Middle frontal gyrus (tissue), 1 donor: ENCODE results near the gene PRB3.

Experiments used
- DNase-seq: peaks from one replicate; pipeline ENCODE4 v3.0.0-alpha.2; 2015; ENCODE audit warnings: low spot score; ENCODE audit errors: extremely low spot score

The PRB3 gene

DNA sequence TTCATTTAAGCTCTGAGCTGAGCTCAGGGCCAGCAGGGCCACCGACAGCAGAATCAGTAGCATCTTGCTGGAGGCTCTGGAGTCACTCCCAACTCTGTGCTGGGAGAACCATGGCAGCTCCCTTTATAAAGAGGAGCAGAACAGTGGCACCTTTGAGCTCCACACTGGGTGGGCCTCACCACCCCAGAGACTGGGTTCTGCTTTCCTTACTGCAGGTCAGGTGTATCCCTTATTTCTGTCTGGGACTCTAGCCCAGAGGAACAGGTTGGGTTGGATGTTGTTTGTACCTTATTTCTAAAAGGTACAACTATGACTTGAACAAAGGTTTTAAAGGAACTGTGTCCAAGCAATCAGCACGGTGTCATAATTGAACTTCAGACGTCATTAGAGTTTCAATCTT lies at the start of gene PRB3:
Gene PRB3 (minus strand): TSS at position 101 of the 400 bp plus-strand sequence. CDS start 38 bp downstream, at position 63.
- no peak for DNase-seq

GRCh38 chr12:11310336-11310735 lies 40.8 kb upstream of the PRB3 start, which contains the start of gene PRB4:
PRB4 (minus strand) TSS chr12:11310436; CDS start chr12:11310398, 38 bp downstream.
- no peak for DNase-seq

- DNase-seq: no peak
Measured at GRCh38 chr12:11307143-11307542, 37.6 kb upstream of the PRB3 start.

DNA sequence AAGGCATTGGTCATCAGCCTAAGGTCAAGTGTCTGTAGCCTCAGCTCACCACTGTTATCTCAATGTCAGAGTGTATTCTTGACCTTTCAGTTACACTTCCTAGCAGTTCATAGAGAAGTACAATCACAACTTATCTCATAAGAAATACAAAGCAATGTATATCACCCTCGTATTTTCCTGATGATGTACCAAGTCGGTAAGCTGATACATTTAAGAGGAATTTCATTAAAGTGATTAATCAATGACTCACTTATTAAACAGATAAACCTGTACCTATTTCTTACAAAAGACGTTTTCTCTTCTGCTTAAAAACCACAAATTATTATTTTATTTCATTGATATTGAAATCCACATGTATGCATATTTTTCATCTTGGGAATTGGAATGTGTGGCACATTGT lies 3.9 kb upstream of the PRB3 start:
- DNase-seq: no peak

DNA sequence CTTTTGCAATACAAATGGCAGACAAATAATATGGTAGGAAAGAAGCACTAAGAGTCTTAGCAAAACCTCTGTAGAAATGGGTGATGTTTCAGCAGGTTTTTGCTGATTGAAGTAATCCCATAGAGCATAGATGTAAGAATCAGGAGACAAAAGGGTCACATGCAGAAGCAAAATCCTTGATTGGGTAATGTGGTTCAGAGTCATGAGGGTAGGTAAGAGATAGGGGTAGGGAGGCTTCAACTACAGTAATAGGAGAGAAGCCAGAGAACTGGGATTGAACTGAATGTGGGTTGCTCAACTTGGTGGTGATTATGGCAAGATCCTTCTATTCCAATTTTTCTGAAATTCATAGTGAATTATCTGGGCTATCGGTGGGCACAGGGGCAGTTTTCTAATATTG lies 5.0 kb downstream of the PRB3 start:
- DNase-seq: no peak

DNA sequence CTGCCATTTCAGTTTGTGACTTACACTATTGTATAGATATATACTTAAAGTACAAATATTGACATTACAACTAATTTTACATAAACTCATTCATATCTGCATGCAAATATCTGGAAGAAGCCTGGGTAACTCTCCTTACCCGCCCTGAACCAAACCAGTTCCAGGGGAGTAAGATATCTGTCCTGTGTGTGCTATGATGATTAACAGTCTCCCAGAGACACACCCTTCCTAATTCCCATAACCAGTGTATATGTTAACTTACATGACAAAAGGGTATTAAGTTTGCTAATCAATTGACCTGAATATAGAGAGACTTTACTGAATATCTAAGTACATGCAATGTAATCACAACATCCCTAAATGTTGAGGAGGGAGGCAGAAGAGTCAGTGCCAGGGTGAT lies 23.0 kb downstream of the PRB3 start:
- DNase-seq: no peak

DNA sequence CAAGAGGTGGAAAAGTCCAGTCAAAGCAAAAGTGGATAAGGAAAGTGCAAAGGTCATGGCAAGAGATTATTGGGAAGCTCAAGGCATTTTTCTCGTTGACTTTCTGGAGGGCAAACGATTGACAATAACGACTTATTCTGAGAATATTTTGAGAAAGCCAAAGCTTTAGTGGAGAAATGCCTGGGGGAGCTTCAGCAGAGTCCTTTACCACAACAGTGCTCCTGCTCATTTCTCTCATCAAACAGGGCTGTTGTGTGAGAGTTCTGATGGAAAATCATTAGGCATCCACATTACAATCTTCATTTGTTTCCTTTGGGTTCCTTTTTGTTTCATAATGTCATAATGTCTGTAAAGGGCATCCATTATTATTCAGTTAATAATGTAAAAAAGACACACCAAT lies 26.9 kb downstream of the PRB3 start:
- DNase-seq: no peak

DNA sequence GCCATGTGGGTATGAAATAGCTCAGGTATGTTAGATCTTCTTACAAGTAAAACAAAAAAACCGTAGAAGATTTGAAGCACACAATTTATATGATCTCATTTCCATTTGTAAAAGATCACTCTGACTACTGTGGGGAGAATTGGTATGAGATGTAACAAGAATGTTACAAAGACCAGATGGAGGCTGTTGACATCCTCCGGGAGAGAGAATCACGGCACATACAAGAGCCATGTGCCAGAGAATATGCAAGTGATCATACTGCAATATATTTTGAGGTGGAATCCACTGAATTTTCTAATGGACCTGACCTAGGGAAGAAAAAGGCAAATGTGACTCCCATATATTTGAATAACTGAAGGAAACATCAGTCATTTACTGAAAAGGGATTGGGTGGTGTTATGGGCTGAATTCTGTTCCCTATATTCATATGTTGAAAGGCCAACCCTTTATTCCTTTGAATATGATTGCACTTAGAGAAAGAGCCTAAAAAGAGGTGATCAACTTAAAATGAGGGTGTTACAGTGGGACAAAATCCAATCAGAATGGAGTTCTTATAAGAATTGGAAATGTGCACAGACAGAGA lies 29.1 kb downstream of the PRB3 start:
- DNase-seq: no peak

DNA sequence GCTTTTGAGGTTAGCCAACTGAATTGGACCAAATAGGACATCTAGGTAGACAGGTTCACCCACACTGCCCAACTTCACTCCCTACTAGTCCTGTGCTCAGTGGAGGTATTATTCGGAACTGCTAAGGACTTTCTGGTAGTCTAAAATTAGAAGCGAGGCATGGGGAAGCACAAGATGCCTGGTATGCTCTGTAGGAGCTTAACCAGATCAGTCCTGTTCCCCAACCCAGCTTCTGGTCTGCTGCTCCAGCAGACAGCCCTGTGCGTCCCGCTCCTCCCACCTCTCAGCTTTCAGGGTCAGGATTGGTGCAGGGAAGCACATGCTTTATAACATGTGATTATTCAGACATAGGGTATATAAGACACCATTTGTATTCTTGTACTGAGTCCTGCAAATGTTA lies 31.2 kb downstream of the PRB3 start:
- DNase-seq: no peak

GRCh38 chr12:11233532-11233931 lies 36.0 kb downstream of the PRB3 start:
- DNase-seq: no peak

- DNase-seq: no peak
Measured at GRCh38 chr12:11228296-11228879, 41.1 kb downstream of the PRB3 start.

DNA sequence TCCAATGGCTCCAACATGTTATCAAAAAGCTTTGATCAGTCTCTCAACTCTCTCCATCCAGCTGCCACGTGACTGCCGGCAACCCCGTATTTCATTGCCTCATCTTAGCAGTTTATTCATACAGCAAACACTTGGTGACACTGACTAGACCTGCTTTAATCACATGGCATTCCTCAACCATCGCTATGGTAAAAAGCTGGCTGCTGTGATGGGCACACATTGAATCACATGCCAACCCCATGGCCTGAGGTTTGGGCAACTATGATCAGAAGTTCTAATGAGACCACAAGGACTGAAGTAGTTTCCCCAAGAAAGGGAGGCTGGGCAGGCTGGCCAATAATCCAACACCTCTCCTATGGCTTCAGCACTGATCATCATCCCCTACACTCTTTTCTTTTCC lies 42.1 kb downstream of the PRB3 start:
- DNase-seq: no peak
